GM19043 (cell line): ENCODE data around the gene MIXL1.
"Not testable (repeated sequence)": the region's sequence is repeated elsewhere in the genome, so short reads cannot be mapped to it uniquely, and the experiment has no call there.

ENCODE experiments used
- ATAC-seq: cut with Tn5 transposase; IDR thresholded peaks from one replicate; pipeline ENCODE4 v1.9.1; 2021; ENCODE audit warnings: low read depth; ENCODE audit not compliant: unreplicated experiment

Gene MIXL1

GRCh38 chr1:226272233-226272902, 48.9 kb downstream of the MIXL1 start:
- ATAC-seq: not testable (repeated sequence)

GRCh38 chr1:226274138-226274537, 50.7 kb downstream of the MIXL1 start:
- ATAC-seq: no peak

DNA sequence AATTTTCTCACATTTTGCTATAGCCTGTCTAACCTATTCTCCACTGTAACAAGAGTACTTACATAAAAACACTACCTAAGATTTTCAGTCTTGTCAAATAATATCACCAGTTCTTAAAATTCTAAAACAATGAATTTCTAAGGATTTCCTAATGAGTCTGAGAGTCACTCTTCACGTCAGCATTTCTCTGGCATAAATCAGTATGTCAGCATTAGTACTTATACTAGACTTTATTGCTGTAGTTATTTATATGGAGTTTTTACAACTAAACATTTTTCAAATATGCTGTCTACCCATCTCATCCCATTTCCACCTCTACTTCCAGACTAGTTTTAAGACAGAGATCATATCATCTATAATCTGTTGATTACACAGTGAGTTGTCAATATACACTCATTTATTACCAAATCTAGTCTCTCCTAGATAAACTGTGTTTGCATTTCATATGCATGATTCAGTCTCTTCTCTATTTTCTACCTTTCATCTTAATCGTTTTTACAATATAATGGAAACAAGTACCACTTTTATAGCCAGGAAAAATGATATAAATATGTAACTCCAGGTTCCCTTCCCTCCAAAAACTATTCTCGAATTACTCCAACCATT, 52.7 kb downstream of the MIXL1 start:
- no peak for ATAC-seq
